ENCODE measurements around the gene FAM161A.
"Not testable (repeated sequence)": the region's sequence is repeated elsewhere in the genome, so short reads cannot be mapped to it uniquely, and the experiment has no call there.

FAM161A gene

GRCh38 chr2:61802548-61802947 lies 51.3 kb downstream of the FAM161A start:
- Histone ChIP-seq H3K9ac (ENCODE audit: low read length in 2 of 2) (no peak overlapping the region), H3K36me3 (ENCODE audit: control insufficient read depth in 2 of 2, insufficient read depth in 2 of 2, low read length in 2 of 2) (no peaks in the 10 kb centered on the region), H3K9me3 (ENCODE audit: control insufficient read depth in 2 of 2, low read length in 2 of 2) (no peaks in the 10 kb centered on the region), H3K4me3 (ENCODE audit: low read length in 2 of 2) (no peak overlapping the region), H3K27me3 (ENCODE audit: control insufficient read depth in 1 of 2, insufficient read depth in 2 of 2, low read length in 2 of 2) (no peaks in the 10 kb centered on the region), H3K4me1 (ENCODE audit: control insufficient read depth, insufficient read depth, low read length) (no peaks in the 10 kb centered on the region), H3K27ac (ENCODE audit: low read length) (no peak overlapping the region)

- Histone ChIP-seq H3K9me3 (ENCODE audit: control insufficient read depth in 2 of 2, low read length in 2 of 2) (no peaks in the 10 kb centered on the region), H3K4me3 (ENCODE audit: low read length in 2 of 2) (no peak overlapping the region), H3K27me3 (ENCODE audit: control insufficient read depth in 1 of 2, insufficient read depth in 2 of 2, low read length in 2 of 2) (no peaks in the 10 kb centered on the region), H3K9ac (ENCODE audit: low read length in 2 of 2) (no peak overlapping the region), H3K27ac (ENCODE audit: low read length) (no peak overlapping the region), H3K4me1 (ENCODE audit: control insufficient read depth, insufficient read depth, low read length) (no peaks in the 10 kb centered on the region), H3K36me3 (ENCODE audit: control insufficient read depth in 2 of 2, insufficient read depth in 2 of 2, low read length in 2 of 2) (no peaks in the 10 kb centered on the region)
Observed at GRCh38 chr2:61799099-61799498, 54.8 kb downstream of the FAM161A start.

GRCh38 chr2:61797446-61797845 lies 56.4 kb downstream of the FAM161A start:
- not testable (repeated sequence) for H3K36me3 ChIP-seq (ENCODE audit: control insufficient read depth in 2 of 2, insufficient read depth in 2 of 2, low read length in 2 of 2); H3K4me3 ChIP-seq (ENCODE audit: low read length in 2 of 2)

GRCh38 chr2:61795408-61795807 lies 58.5 kb downstream of the FAM161A start:
- Histone ChIP-seq H3K36me3 (ENCODE audit: control insufficient read depth in 2 of 2, insufficient read depth in 2 of 2, low read length in 2 of 2) (no peaks in the 10 kb centered on the region), H3K9ac (ENCODE audit: low read length in 2 of 2) (no peak overlapping the region), H3K4me3 (ENCODE audit: low read length in 2 of 2) (no peak overlapping the region)

More at GRCh38 chr2:61797446-61797845, 56.4 kb downstream of the FAM161A start:
- H3K9ac ChIP-seq (ENCODE audit: low read length in 2 of 2); H3K27me3 ChIP-seq (ENCODE audit: control insufficient read depth in 1 of 2, insufficient read depth in 2 of 2, low read length in 2 of 2); H3K27ac ChIP-seq (ENCODE audit: low read length); H3K9me3 ChIP-seq (ENCODE audit: control insufficient read depth in 2 of 2, low read length in 2 of 2); H3K4me1 ChIP-seq (ENCODE audit: control insufficient read depth, insufficient read depth, low read length): not testable (repeated sequence)

GRCh38 chr2:61793389-61793836 lies 60.4 kb downstream of the FAM161A start:
- Histone ChIP-seq H3K27ac (ENCODE audit: low read length) (no peak overlapping the region), H3K9me3 (ENCODE audit: control insufficient read depth in 2 of 2, low read length in 2 of 2) (no peaks in the 10 kb centered on the region), H3K4me1 (ENCODE audit: control insufficient read depth, insufficient read depth, low read length) (peaks cover 2% of the 10 kb centered on the region), H3K9ac (ENCODE audit: low read length in 2 of 2) (peak overlapping the region in 1 of 2 donors; percentile 5), H3K36me3 (ENCODE audit: control insufficient read depth in 2 of 2, insufficient read depth in 2 of 2, low read length in 2 of 2) (no peaks in the 10 kb centered on the region), H3K27me3 (ENCODE audit: control insufficient read depth in 1 of 2, insufficient read depth in 2 of 2, low read length in 2 of 2) (peaks cover 0 to 4% of the 10 kb centered on the region in 2 donors), H3K4me3 (ENCODE audit: low read length in 2 of 2) (peak overlapping the region; percentile 40 to 44)

More at GRCh38 chr2:61795408-61795807, 58.5 kb downstream of the FAM161A start:
- Histone ChIP-seq H3K27me3 (ENCODE audit: control insufficient read depth in 1 of 2, insufficient read depth in 2 of 2, low read length in 2 of 2) (peaks cover 0 to 4% of the 10 kb centered on the region in 2 donors), H3K27ac (ENCODE audit: low read length) (no peak overlapping the region), H3K4me1 (ENCODE audit: control insufficient read depth, insufficient read depth, low read length) (peaks cover 2% of the 10 kb centered on the region), H3K9me3 (ENCODE audit: control insufficient read depth in 2 of 2, low read length in 2 of 2) (no peaks in the 10 kb centered on the region)

- peaks cover 0 to 4% of the 10 kb centered on the region in 2 donors for H3K27me3 ChIP-seq (ENCODE audit: control insufficient read depth in 1 of 2, insufficient read depth in 2 of 2, low read length in 2 of 2)
- H3K36me3 ChIP-seq (ENCODE audit: control insufficient read depth in 2 of 2, insufficient read depth in 2 of 2, low read length in 2 of 2) = no peaks in the 10 kb centered on the region
- no peaks in the 10 kb centered on the region for H3K9me3 ChIP-seq (ENCODE audit: control insufficient read depth in 2 of 2, low read length in 2 of 2)
- no peak overlapping the region for H3K27ac ChIP-seq (ENCODE audit: low read length)
- no peak overlapping the region for H3K4me3 ChIP-seq (ENCODE audit: low read length in 2 of 2)
- no peak overlapping the region for H3K9ac ChIP-seq (ENCODE audit: low read length in 2 of 2)
- H3K4me1 ChIP-seq (ENCODE audit: control insufficient read depth, insufficient read depth, low read length) = peaks cover 2% of the 10 kb centered on the region
Observed at GRCh38 chr2:61792355-61792890, 61.4 kb downstream of the FAM161A start.

GRCh38 chr2:61789807-61790602 lies 63.9 kb downstream of the FAM161A start:
- H3K9ac ChIP-seq (ENCODE audit: low read length in 2 of 2) = no peak overlapping the region
- H3K4me1 ChIP-seq (ENCODE audit: control insufficient read depth, insufficient read depth, low read length) = peaks cover 2% of the 10 kb centered on the region
- peaks cover 0 to 3% of the 10 kb centered on the region in 2 donors for H3K9me3 ChIP-seq (ENCODE audit: control insufficient read depth in 2 of 2, low read length in 2 of 2)
- peaks cover 0 to 4% of the 10 kb centered on the region in 2 donors for H3K27me3 ChIP-seq (ENCODE audit: control insufficient read depth in 1 of 2, insufficient read depth in 2 of 2, low read length in 2 of 2)
- no peaks in the 10 kb centered on the region for H3K36me3 ChIP-seq (ENCODE audit: control insufficient read depth in 2 of 2, insufficient read depth in 2 of 2, low read length in 2 of 2)
- no peak overlapping the region for H3K4me3 ChIP-seq (ENCODE audit: low read length in 2 of 2)
- no peak overlapping the region for H3K27ac ChIP-seq (ENCODE audit: low read length)

GRCh38 chr2:61787941-61788563 lies 65.8 kb downstream of the FAM161A start:
- no peaks in the 10 kb centered on the region for H3K27me3 ChIP-seq (ENCODE audit: control insufficient read depth in 1 of 2, insufficient read depth in 2 of 2, low read length in 2 of 2)
- no peaks in the 10 kb centered on the region for H3K4me1 ChIP-seq (ENCODE audit: control insufficient read depth, insufficient read depth, low read length)
- peaks cover 0 to 3% of the 10 kb centered on the region in 2 donors for H3K9me3 ChIP-seq (ENCODE audit: control insufficient read depth in 2 of 2, low read length in 2 of 2)
- no peak overlapping the region for H3K27ac ChIP-seq (ENCODE audit: low read length)
- H3K9ac ChIP-seq (ENCODE audit: low read length in 2 of 2) = no peak overlapping the region
- H3K36me3 ChIP-seq (ENCODE audit: control insufficient read depth in 2 of 2, insufficient read depth in 2 of 2, low read length in 2 of 2) = no peaks in the 10 kb centered on the region
- H3K4me3 ChIP-seq (ENCODE audit: low read length in 2 of 2) = no peak overlapping the region

GRCh38 chr2:61786876-61787275 lies 67.0 kb downstream of the FAM161A start:
- H3K9me3 ChIP-seq (ENCODE audit: control insufficient read depth in 2 of 2, low read length in 2 of 2) = peaks cover 0 to 3% of the 10 kb centered on the region in 2 donors
- no peak overlapping the region for H3K27ac ChIP-seq (ENCODE audit: low read length)
- no peaks in the 10 kb centered on the region for H3K27me3 ChIP-seq (ENCODE audit: control insufficient read depth in 1 of 2, insufficient read depth in 2 of 2, low read length in 2 of 2)
- H3K36me3 ChIP-seq (ENCODE audit: control insufficient read depth in 2 of 2, insufficient read depth in 2 of 2, low read length in 2 of 2) = no peaks in the 10 kb centered on the region
- no peak overlapping the region for H3K9ac ChIP-seq (ENCODE audit: low read length in 2 of 2)
- H3K4me1 ChIP-seq (ENCODE audit: control insufficient read depth, insufficient read depth, low read length) = no peaks in the 10 kb centered on the region
- no peak overlapping the region for H3K4me3 ChIP-seq (ENCODE audit: low read length in 2 of 2)

GRCh38 chr2:61785583-61785982 lies 68.3 kb downstream of the FAM161A start:
- Histone ChIP-seq H3K27me3 (ENCODE audit: control insufficient read depth in 1 of 2, insufficient read depth in 2 of 2, low read length in 2 of 2) (no peaks in the 10 kb centered on the region), H3K27ac (ENCODE audit: low read length) (no peak overlapping the region), H3K4me3 (ENCODE audit: low read length in 2 of 2) (no peak overlapping the region), H3K9me3 (ENCODE audit: control insufficient read depth in 2 of 2, low read length in 2 of 2) (peaks cover 2 to 3% of the 10 kb centered on the region in 2 donors), H3K4me1 (ENCODE audit: control insufficient read depth, insufficient read depth, low read length) (no peaks in the 10 kb centered on the region), H3K9ac (ENCODE audit: low read length in 2 of 2) (no peak overlapping the region), H3K36me3 (ENCODE audit: control insufficient read depth in 2 of 2, insufficient read depth in 2 of 2, low read length in 2 of 2) (no peaks in the 10 kb centered on the region)

Measured in stomach smooth muscle (tissue), 2 donors.